NCI-H226 (cell line): Measurements from ENCODE around the gene CACNA1S.

Experiments used
- DNase-seq: peaks from one replicate; pipeline ENCODE4 v3.0.0-alpha.2; 2015

CACNA1S gene

GRCh38 chr1:201061049-201061448 lies 51.2 kb downstream of the CACNA1S start:
- DNase-seq = no peak

- no peak for DNase-seq
Observed at GRCh38 chr1:201060586-201060985, 51.6 kb downstream of the CACNA1S start.

- peak; percentile 5 for DNase-seq
Observed at GRCh38 chr1:201059871-201060555, 52.2 kb downstream of the CACNA1S start.

- DNase-seq = no peak
Observed at GRCh38 chr1:201059401-201059800, 52.8 kb downstream of the CACNA1S start.

- no peak for DNase-seq
Observed at GRCh38 chr1:201054091-201054543, 58.1 kb downstream of the CACNA1S start.

GRCh38 chr1:201053155-201053860 lies 58.9 kb downstream of the CACNA1S start:
- no peak for DNase-seq

- no peak for DNase-seq
Observed at GRCh38 chr1:201051399-201051798, 60.8 kb downstream of the CACNA1S start.

GRCh38 chr1:201050515-201051277 lies 61.5 kb downstream of the CACNA1S start:
- DNase-seq = no peak

- no peak for DNase-seq
Observed at GRCh38 chr1:201049248-201049831, 62.9 kb downstream of the CACNA1S start.

- DNase-seq = no peak
Observed at GRCh38 chr1:201048521-201048920, 63.7 kb downstream of the CACNA1S start.

- no peak for DNase-seq
Observed at GRCh38 chr1:201044119-201044518, 68.1 kb downstream of the CACNA1S start.

GRCh38 chr1:201042779-201043461 lies 69.3 kb downstream of the CACNA1S start:
- DNase-seq = peak; percentile 28

GRCh38 chr1:201041011-201041410 lies 71.2 kb downstream of the CACNA1S start:
- DNase-seq = no peak

GRCh38 chr1:201039876-201040275 lies 72.3 kb downstream of the CACNA1S start:
- DNase-seq = no peak

- DNase-seq = no peak
Observed at GRCh38 chr1:201039418-201039817, 72.8 kb downstream of the CACNA1S start.

GRCh38 chr1:201038186-201038876 lies 73.9 kb downstream of the CACNA1S start:
- no peak for DNase-seq

- no peak for DNase-seq
Observed at GRCh38 chr1:201036188-201036842, 75.9 kb downstream of the CACNA1S start.

- DNase-seq = no peak
Observed at GRCh38 chr1:201034671-201035070, 77.6 kb downstream of the CACNA1S start.

GRCh38 chr1:201032408-201032807 lies 79.8 kb downstream of the CACNA1S start:
- no peak for DNase-seq

- DNase-seq = no peak
Observed at GRCh38 chr1:201028461-201028889, 83.8 kb downstream of the CACNA1S start.

GRCh38 chr1:201026836-201027235 lies 85.4 kb downstream of the CACNA1S start:
- DNase-seq = no peak
